H1 (cell line): ENCODE measurements around the gene DCDC1.

ENCODE experiments used
- CHD1 ChIP-seq: IDR thresholded peaks from 2 replicates; pipeline ENCODE4 v1.6.1; 2012; ENCODE audit warnings: low read depth, low read length, improper control_type of control experiment
- KDM5A ChIP-seq: fragments of 200-600 bp; IDR thresholded peaks from 2 replicates; pipeline ENCODE4 v1.7.1; 2012; ENCODE audit warnings: mild to moderate bottlenecking, low read length, inconsistent platforms, mixed read lengths

DNA sequence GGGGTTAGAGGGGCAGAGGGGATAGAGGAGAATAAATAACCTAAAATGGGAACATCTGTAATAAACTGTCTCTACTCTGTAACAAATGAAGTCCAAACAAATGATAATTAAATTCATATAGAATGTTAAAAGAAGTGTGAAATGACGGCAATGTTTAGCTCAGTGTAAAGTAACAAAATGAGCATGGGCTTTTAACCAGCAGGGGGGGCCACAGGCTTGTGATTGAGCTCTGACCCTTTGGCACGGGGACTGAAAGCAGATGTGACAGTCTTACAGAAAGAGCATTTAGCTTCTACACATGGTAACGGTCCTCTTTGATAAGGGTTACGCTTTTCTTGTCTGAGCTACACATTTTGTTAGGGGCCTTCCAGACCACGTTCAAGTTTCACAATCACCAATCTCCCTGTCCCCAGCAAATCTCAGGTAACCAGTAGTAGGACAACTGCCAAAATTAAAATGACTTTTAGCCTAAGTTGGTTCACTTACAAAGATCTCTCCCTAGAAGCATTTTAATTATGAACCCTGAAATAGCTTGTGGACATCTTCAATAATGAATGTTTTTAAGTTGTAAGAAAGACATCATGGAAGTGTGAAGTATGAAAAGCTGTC lies 262.5 kb downstream of the DCDC1 start:
- TF ChIP-seq KDM5A = no peak
- TF ChIP-seq CHD1 = no peak
